GM12874 (cell line): ENCODE data around the gene NFE2.
A peak's percentile ranks its signal among the peaks of the same experiment; 100 is the strongest.

Experiments used
- TF ChIP-seq, protein P1 (sequence below): IDR thresholded peaks from 2 replicates; pipeline ENCODE4 v1.5.1; 2011; ENCODE audit warnings: low read depth, mild to moderate bottlenecking, control low read depth, low read length, moderate library complexity; ENCODE audit not compliant: insufficient read depth

NFE2 gene

DNA sequence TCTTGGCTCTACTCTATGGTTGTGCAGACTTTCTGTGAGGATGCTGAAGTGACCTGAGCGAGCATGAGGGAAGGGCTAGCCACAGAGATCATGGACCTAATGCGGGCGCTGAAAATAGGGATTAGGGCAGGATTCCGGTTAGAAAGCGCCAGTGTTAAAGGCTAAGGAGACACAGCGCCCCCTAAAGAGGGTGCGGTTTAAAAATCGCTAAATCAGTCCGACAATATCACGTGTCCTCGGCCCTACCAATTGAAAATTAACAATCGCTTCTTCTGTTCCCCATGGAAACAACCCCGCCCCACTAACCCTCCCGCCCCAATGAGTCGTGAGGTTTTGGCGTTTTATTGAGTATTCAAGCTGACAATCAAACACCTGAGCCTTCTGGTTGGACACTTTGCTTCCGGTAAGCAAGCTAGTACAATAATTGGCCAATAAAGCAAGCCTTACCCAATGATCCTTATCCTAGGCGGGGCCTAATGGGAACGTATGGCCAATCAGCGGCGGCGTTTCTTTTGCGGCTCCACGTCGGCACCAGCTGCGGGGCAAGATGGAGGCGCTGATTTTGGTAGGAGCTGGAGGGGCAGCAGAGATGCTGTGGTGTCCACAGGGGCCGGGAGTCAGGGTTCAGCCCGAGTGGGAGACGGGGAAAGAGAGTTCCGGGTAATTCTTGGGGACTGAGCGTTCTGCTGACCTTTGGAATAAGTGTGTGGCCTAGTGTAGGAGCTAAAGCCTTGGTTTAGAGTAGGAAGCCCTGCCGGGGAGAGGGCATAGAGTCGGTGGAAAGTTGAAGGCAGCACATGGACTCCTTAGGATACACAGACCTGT, 24.0 kb upstream of the NFE2 start, which contains the start of gene COPZ1:
Gene COPZ1 (plus strand): TSS at position 515 of the 825 bp plus-strand sequence. CDS start 33 bp downstream, at position 548.
- TF ChIP-seq, protein P1, sequence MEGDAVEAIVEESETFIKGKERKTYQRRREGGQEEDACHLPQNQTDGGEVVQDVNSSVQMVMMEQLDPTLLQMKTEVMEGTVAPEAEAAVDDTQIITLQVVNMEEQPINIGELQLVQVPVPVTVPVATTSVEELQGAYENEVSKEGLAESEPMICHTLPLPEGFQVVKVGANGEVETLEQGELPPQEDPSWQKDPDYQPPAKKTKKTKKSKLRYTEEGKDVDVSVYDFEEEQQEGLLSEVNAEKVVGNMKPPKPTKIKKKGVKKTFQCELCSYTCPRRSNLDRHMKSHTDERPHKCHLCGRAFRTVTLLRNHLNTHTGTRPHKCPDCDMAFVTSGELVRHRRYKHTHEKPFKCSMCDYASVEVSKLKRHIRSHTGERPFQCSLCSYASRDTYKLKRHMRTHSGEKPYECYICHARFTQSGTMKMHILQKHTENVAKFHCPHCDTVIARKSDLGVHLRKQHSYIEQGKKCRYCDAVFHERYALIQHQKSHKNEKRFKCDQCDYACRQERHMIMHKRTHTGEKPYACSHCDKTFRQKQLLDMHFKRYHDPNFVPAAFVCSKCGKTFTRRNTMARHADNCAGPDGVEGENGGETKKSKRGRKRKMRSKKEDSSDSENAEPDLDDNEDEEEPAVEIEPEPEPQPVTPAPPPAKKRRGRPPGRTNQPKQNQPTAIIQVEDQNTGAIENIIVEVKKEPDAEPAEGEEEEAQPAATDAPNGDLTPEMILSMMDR = peak; percentile 85

DNA sequence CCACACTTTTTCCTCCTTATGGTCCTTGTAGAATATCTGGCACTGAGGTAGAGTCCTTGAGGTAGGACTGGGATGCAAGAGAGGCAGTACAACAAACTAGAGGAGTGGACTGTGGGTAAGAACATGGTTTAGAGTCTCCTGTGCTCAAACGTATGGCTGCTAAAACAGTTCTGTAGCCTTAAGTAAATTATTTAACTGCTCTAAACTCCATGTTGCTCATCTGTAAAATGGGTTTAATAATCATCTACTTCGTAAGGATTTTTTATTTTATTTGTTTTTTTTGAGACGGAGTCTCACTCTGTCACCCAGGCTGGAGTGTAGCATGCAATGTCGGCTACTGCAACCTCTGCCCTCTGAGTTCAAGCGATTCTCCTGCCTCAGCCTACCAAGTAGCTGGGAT, 20.5 kb upstream of the NFE2 start:
- TF ChIP-seq, protein P1 = no peak

DNA sequence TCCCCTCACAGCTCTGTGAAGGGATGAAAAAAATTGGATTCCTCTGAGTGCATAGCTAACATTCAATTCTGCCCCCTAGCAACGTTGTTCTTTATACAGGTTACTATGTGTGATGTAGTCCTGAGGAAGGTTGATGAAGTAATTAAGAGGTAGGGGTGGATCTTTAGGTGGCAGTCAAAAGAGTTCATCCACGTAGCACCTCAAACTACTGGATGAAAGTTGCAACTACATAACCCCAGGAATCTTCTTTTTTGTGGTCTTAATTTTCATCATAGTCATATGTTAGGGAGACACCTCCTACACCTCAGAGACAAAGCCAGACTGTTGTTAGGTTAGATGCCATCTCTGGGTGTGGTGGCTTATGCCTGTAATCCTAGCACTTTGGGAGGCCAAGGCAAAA, 10.2 kb upstream of the NFE2 start:
- TF ChIP-seq, protein P1 = no peak

DNA sequence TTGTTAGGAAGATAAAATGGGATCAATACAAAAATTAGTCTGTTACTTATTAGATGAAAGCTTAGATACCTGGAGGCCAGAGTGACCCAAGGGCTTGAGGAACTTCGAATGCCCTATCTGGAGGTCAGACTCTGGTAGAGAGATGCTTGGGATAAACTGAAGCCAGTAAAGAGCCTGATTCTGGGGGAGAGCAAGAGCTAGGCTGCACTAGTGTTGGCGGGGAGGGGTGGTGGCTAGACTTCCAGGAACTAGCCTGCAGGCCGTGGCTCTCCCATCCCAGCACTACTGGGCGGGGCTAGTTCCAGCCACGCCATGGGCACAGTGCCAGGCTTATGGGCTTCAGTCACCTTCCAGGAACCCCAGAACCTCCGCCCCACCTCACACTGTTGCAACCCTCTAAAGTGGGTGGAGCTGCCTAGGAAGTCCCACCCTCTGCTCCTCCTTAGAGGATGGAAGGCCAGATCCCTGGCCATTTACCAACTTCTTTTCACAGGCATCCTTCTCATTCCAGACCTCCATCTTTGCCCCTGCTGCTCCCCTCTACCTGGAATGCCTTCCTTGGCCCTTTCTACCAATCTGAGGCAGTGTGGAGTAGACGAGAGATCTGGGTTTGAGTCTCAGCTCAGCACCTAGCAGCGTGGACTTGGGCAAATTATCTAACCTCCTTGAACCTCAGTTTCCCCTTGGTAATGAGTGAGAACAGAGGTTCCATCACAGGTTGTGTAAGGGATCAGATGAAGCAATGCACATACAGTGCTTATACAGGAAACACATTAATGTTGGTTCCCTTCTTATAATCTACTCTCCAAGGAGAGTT, 6.3 kb upstream of the NFE2 start:
- TF ChIP-seq, protein P1 = no peak

DNA sequence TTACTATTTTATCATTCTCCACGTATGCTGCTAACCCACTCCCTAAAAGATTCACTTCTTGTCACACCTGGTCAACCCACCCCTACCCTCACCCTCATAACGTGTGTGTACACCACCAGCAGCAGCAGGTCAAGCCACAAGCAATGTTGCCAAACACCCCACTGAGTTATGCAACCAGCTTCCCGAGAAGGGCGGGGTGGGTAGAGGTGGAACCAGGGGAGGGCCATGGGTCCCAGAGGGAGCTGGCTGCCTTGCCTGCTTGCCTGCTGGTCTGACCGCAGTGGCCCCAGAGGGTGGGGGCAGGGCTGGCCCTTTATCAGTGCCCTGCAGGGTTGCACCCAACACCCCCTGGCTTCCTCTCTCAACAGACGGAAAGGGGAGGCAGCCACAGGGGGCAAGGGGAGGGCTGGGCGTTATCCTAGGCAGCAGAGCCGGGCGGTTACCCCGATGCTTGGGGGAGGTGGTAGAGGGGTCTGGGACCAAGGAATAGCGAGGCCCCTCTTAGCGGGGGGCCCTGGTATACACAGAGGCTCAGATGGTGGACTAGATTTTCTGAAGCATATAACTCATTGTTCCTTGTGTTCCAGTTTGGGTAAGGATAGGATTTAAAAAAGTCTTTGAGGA, 3.5 kb upstream of the NFE2 start:
- TF ChIP-seq, protein P1 = no peak

DNA sequence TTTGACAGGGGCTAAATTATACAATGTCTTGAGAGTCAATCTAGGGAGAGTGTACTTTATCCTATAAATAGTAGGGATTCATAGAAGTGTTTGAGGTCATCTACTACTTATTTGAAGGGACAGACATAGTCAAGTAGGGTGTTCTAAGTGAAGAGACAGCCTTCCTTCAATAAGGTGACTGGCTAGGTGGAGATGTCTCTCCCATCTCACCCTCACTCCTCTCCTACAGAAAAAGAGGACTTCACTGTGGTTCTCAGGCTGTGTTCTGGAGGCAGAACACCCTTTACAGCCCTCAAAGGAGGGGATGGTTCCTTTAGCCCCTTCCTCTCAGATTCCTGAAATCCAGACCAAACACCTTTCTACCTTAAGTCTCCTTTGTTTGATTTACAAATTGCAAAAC, 2.8 kb upstream of the NFE2 start:
- TF ChIP-seq, protein P1 = no peak
